GM12878 (cell line): ENCODE data around the gene GSTO1. TPM values are rescaled to one million over a fixed set of nuclear protein-coding genes. Genes with fewer than 3 reads are reported as not detected.

Experiments used
- ATAC-seq: fragments of 200-7000 bp; cut with Tn5 transposase; 3 replicates; pipeline ENCODE4 v1.9.1; 2020; ENCODE audit warnings: mild to moderate bottlenecking, moderate library complexity
- Bru-seq: library from RNA; stranded (reverse); fragments of 400-500 nt; gene quantifications from one replicate; lab custom pipeline; 2021; lab: Mats Ljungman, UMichigan
- BruChase-seq, 2 experiments: library from RNA; stranded (reverse); fragments of 400-500 nt; gene quantifications; one replicate each; lab custom pipeline; 2021; lab: Mats Ljungman, UMichigan
- BruUV-seq: library from RNA; stranded (reverse); fragments of 400-500 nt; replicated peaks from 2 replicates; lab custom pipeline; 2021; lab: Mats Ljungman, UMichigan
- CTCF ChIA-PET: fragments of 300-600 bp; sonication (Branson Sonifier 250); formaldehyde crosslinking; extraction: SDS; loops from one replicate; lab custom pipeline; 2021; ENCODE audit warnings: inconsistent platforms; lab: Yijun Ruan, JAX
- POLR2A ChIA-PET: fragments of 350-600 bp; formaldehyde crosslinking; extraction: SDS; loops from one replicate; lab custom pipeline; 2021; ENCODE audit warnings: inconsistent platforms; lab: Charles Lee
- RAD21 ChIA-PET: fragments of 300-600 bp; sonication (Branson Sonifier 250); formaldehyde crosslinking; loops from one replicate; lab custom pipeline; 2023; ENCODE audit warnings: antibody characterized with exemption; ENCODE audit not compliant: unreplicated experiment; lab: Charles Lee
- SMC1A ChIA-PET: fragments of 300-600 bp; sonication (Branson Sonifier 250); formaldehyde crosslinking; loops from one replicate; lab custom pipeline; 2023; ENCODE audit not compliant: unreplicated experiment, uncharacterized antibody; lab: Charles Lee
- DNase-seq: peaks from one replicate; pipeline ENCODE4 v3.0.0-alpha.2; 2011; ENCODE audit warnings: low read depth, low spot score
- FAIRE-seq: peaks from 3 replicates; lab custom pipeline; 2011; peaks lifted over from hg19 to GRCh38; lab: Jason Lieb, UNC
- H2AFZ ChIP-seq: 2 replicates; pipeline ENCODE4 v1.6.0; 2011; ENCODE audit warnings: low read depth, low read length, control low read depth; ENCODE audit not compliant: control insufficient read depth
- H3K27ac ChIP-seq: 2 replicates; pipeline ENCODE4 v1.5.1; 2011; ENCODE audit warnings: control low read depth; ENCODE audit not compliant: control insufficient read depth, insufficient read depth
- H3K27me3 ChIP-seq, 2 experiments: replicated peaks in 1 of 2; 2 replicates each; pipeline versions ENCODE4 v1.6.0 to v1.6.1; 2011; ENCODE audit warnings: low read length in 1 of 2; ENCODE audit not compliant: control insufficient read depth in 2 of 2, insufficient read depth in 2 of 2
- H3K36me3 ChIP-seq, 2 experiments: 2 replicates each; pipeline ENCODE4 v1.5.1; 2011; ENCODE audit warnings: low read length in 1 of 2; ENCODE audit not compliant: control insufficient read depth in 2 of 2, insufficient read depth in 2 of 2
- H3K4me1 ChIP-seq: 2 replicates; pipeline ENCODE4 v1.6.1; 2011; ENCODE audit warnings: mild to moderate bottlenecking, low read length, moderate library complexity, mixed read lengths; ENCODE audit not compliant: control insufficient read depth, insufficient read depth
- H3K4me2 ChIP-seq: 2 replicates; pipeline ENCODE4 v1.6.0; 2011; ENCODE audit warnings: control low read depth; ENCODE audit not compliant: control insufficient read depth, insufficient read depth
- H3K4me3 ChIP-seq: fragments of 200-600 bp; sonication (generic); 2 replicates; pipeline ENCODE4 v1.5.1; 2016
- H3K79me2 ChIP-seq: 2 replicates; pipeline ENCODE4 v1.6.0; 2011; ENCODE audit warnings: low read length; ENCODE audit not compliant: control insufficient read depth, insufficient read depth
- H3K9ac ChIP-seq: 2 replicates; pipeline ENCODE4 v1.8.0; 2011; ENCODE audit warnings: low read length, control low read depth, mixed read lengths; ENCODE audit not compliant: control insufficient read depth, insufficient read depth
- H3K9me3 ChIP-seq: replicated peaks from 3 replicates; pipeline ENCODE4 v1.5.1; 2011; ENCODE audit warnings: mild to moderate bottlenecking, low read length; ENCODE audit not compliant: control insufficient read depth, insufficient read depth
- H4K20me1 ChIP-seq: 2 replicates; pipeline ENCODE4 v1.6.0; 2011; ENCODE audit not compliant: control insufficient read depth, insufficient read depth
- CBX5 ChIP-seq: sonication (generic); IDR thresholded peaks from 2 replicates; pipeline ENCODE4 v1.6.1; 2016; ENCODE audit warnings: low read depth, moderate library complexity, mild to moderate bottlenecking, inconsistent platforms
- CEBPZ ChIP-seq: fragments of 150-350 bp; IDR thresholded peaks from 2 replicates; pipeline ENCODE4 v1.6.1; 2016; ENCODE audit warnings: low read depth, low read length
- CHD2 ChIP-seq: IDR thresholded peaks from 2 replicates; pipeline ENCODE4 v1.6.1; 2011; ENCODE audit warnings: low read depth, low read length, improper control_type of control experiment, borderline replicate concordance
- CREM ChIP-seq: IDR thresholded peaks from 2 replicates; pipeline ENCODE4 v1.6.1; 2014; ENCODE audit warnings: antibody characterized with exemption, low read depth
- CTCF ChIP-seq, 3 experiments: IDR thresholded peaks in 2 of 3; conservative IDR thresholded peaks in 1 of 3; 2 replicates each; pipeline ENCODE4 v1.5.1; 2011; ENCODE audit warnings: low read depth in 3 of 3, low read length in 3 of 3, mild to moderate bottlenecking in 3 of 3, control low read depth in 2 of 3, moderate library complexity in 2 of 3, inconsistent platforms in 1 of 3, mixed read lengths in 1 of 3; ENCODE audit not compliant: control insufficient read depth in 2 of 3, insufficient read depth in 1 of 3; ENCODE audit errors: extremely low read depth in 1 of 3
- GATAD2B ChIP-seq: fragments of 450-650 bp; conservative IDR thresholded peaks from 2 replicates; pipeline ENCODE4 v1.6.1; 2017; ENCODE audit warnings: low read depth, mild to moderate bottlenecking, moderate library complexity
- KDM1A ChIP-seq: fragments of 200-600 bp; sonication (generic); IDR thresholded peaks from 2 replicates; pipeline ENCODE4 v1.6.1; 2016; ENCODE audit warnings: borderline replicate concordance
- MAX ChIP-seq: IDR thresholded peaks from 2 replicates; pipeline ENCODE4 v1.6.1; 2012; ENCODE audit warnings: low read depth, low read length, improper control_type of control experiment
- PML ChIP-seq: IDR thresholded peaks from 2 replicates; pipeline ENCODE4 v1.6.1; 2012; ENCODE audit warnings: low read length, inconsistent platforms
- SREBF1 ChIP-seq: IDR thresholded peaks from 2 replicates; pipeline ENCODE4 v1.6.1; 2012; ENCODE audit warnings: mild to moderate bottlenecking, low read length
- STAT3 ChIP-seq: IDR thresholded peaks from 2 replicates; pipeline ENCODE4 v1.6.1; 2011; ENCODE audit warnings: low read depth, low read length, improper control_type of control experiment
- WGBS: methylation state at CpG from one replicate; pipeline ENCODE4 v1.1.6; 2016; ENCODE audit warnings: low lambda C conversion rate; ENCODE audit not compliant: insufficient replicate concordance, insufficient coverage; ENCODE audit errors: missing lambda C conversion rate; 5-methylcytosine and 5-hydroxymethylcytosine counted together
- in situ Hi-C: fragments of 300-500 bp; cut with MboI; formaldehyde crosslinking; loops from 9 replicates; pipeline ENCODE4 v1.14.3; 2018; ENCODE audit warnings: mixed read lengths
- intact Hi-C: fragments of 100-400 bp; cut with micrococcal nuclease; formaldehyde crosslinking; loops from one replicate; pipeline ENCODE4 v1.14.2; 2022; ENCODE audit not compliant: unreplicated experiment
- long read RNA-seq, 2 experiments: library from polyadenylated mRNA; unstranded; transcript quantifications; one replicate each; pipeline ENCODE4 v2.0.0, GENCODE V29; 2019 to 2020
- polyA minus RNA-seq, 3 experiments: library from RNA; depleted of rRNA, polyadenylated mRNA; stranded (reverse); fragments of >200 nt; gene quantifications; 2 replicates each; pipeline ENCODE4 v1.2.3, GENCODE V29; 2011
- polyA plus RNA-seq, 11 experiments: library from polyadenylated mRNA; depleted of rRNA in 4 of 11; unstranded in 6 of 11; stranded (reverse) in 5 of 11; fragments of >200 nt; fragmentation: Nextera tagmentation in 4 of 11; fragmentation: Illumina TruSeq in 1 of 11; extraction: Ambion mirVana in 4 of 11; extraction: Trizol in 1 of 11; gene quantifications; 1 replicate in 1 of 11; 2 replicates in 10 of 11; pipeline versions ENCODE4 v1.2.1 to v1.2.3, GENCODE V29; 2011 to 2016; ENCODE audit warnings: inconsistent platforms in 2 of 11, missing spikeins in 2 of 11, low read depth in 1 of 11
- total RNA-seq, 4 experiments: library from RNA; depleted of rRNA in 3 of 4; stranded (reverse); fragments of >200 nt in 3 of 4; fragmentation: Illumina TruSeq in 1 of 4; extraction: Trizol in 1 of 4; gene quantifications; 2 replicates each; pipeline versions ENCODE4 v1.2.1 to v1.2.3, GENCODE V29; 2013 to 2021

The GSTO1 gene
- total RNA-seq (2013; cell fraction: nucleolus; rRNA removed) = 10.9 and 15.0 TPM in 2 replicates
- 96.6 and 99.7 TPM in 2 replicates for total RNA-seq (2014; rRNA removed)
- 91.6 and 95.1 TPM in 2 replicates for total RNA-seq (2014; rRNA removed; fragmentation: Illumina TruSeq; extraction: Trizol)
- total RNA-seq (2021) = 97.2 and 102 TPM in 2 replicates
- 75.8 TPM for polyA plus RNA-seq (2011; ENCODE audit: low read depth)
- 197 and 239 TPM in 2 replicates for polyA plus RNA-seq (2011; rRNA removed)
- 97.0 and 109 TPM in 2 replicates for polyA plus RNA-seq (2011; cell fraction: cytosol; rRNA removed)
- 69.0 and 75.7 TPM in 2 replicates for polyA plus RNA-seq (2011; cell fraction: nucleus; rRNA removed)
- 99.7 and 115 TPM in 2 replicates for polyA plus RNA-seq (2012)
- polyA plus RNA-seq (2014; fragmentation: Illumina TruSeq; extraction: Trizol) = 108 and 111 TPM in 2 replicates
- 100 to 1,000 TPM in 1 of 2 experiments, 10 to 100 TPM in 1; 53.1 to 149 TPM for polyA plus RNA-seq (2014; fragmentation: Nextera tagmentation; extraction: Ambion mirVana)
- 102 and 112 TPM in 2 replicates for polyA plus RNA-seq (2014; rRNA removed)
- 100 to 1,000 TPM; 192 to 195 TPM for polyA plus RNA-seq (2016; fragmentation: Nextera tagmentation; extraction: Ambion mirVana)
- polyA minus RNA-seq (2011; rRNA and poly(A)+ RNA removed) = 33.7 and 33.8 TPM in 2 replicates
- 21.8 and 21.9 TPM in 2 replicates for polyA minus RNA-seq (2011; cell fraction: cytosol; rRNA and poly(A)+ RNA removed)
- polyA minus RNA-seq (2011; cell fraction: nucleus; rRNA and poly(A)+ RNA removed) = 12.1 and 19.1 TPM in 2 replicates
- percentile 94 among the genes with signal in this experiment for Bru-seq, nascent RNA
- percentile 76 among the genes with signal in this experiment for BruChase-seq, experiment 1, labeled RNA remaining after a 6-hour chase
- percentile 74 among the genes with signal in this experiment for BruChase-seq, experiment 2, labeled RNA remaining after a 2-hour chase
- long read RNA-seq, experiment 1, transcript GSTO1-202 (6 exons, 972 nt) = major isoform, 104 of 115 reads
- long read RNA-seq, experiment 1, transcript GSTO1-201 (5 exons, 900 nt) = minor isoform, 5 of 115 reads
- long read RNA-seq, experiment 1, partial matches to known transcripts = 0 of 115 reads
- long read RNA-seq, experiment 1, other reads (novel, unspliced or antisense) = 3 of 115 reads
- long read RNA-seq, experiment 2, transcript GSTO1-201 (5 exons, 900 nt) = minor isoform, 9 of 550 reads
- long read RNA-seq, experiment 2, transcript GSTO1-202 (6 exons, 972 nt) = major isoform, 517 of 550 reads
- long read RNA-seq, experiment 2, partial matches to known transcripts = 5 of 550 reads
- long read RNA-seq, experiment 2, other reads (novel, unspliced or antisense) = 16 of 550 reads

- Histone ChIP-seq H3K4me3 (peak within 1 kb of the TSS; percentile 81), H3K9ac (peak within 1 kb of the TSS; percentile 92), H2AFZ (peak within 1 kb of the TSS; percentile 77), H3K27ac (peak within 1 kb of the TSS; percentile 89), H3K4me2 (peak within 1 kb of the TSS; percentile 82), H3K79me2 (peaks cover 43% of the 10 kb centered on the region), H3K36me3 (peaks cover 0 to 20% of the 10 kb centered on the region in 2 experiments; a peak in 2 of 4 replicates), H3K4me1 (peaks cover 8% of the 10 kb centered on the region), H3K9me3 (no peaks in the 10 kb centered on the region), H3K27me3 (no peaks in the 10 kb centered on the region), H4K20me1 (no peaks in the 10 kb centered on the region)
- CTCF ChIA-PET = interaction anchor here (0.6 to 13.2 kb wide), 11 partner anchors 11 to 1321 kb away, joined by 3 to 105 read pairs (median 4); partner anchors contain the start of gene CFAP58
- TSS peak; percentile 63 for BruUV-seq
- in situ Hi-C loops = no loop called here
- 2% methylated on average over 52 of the region's 69 CpGs for WGBS
- DNase-seq (peak; percentile 30), ATAC-seq (peak; percentile 89), FAIRE-seq (peak; percentile 56)
- POLR2A ChIA-PET = interaction anchor here (0.6 to 4.8 kb wide), 12 partner anchors 10 to 333 kb away, joined by 3 to 36 read pairs (median 3); partner anchors contain the start of genes CFAP43, GSTO2, ITPRIP and SFR1
- RAD21 ChIA-PET = interaction anchor here (0.6 to 3.9 kb wide), 5 partner anchors 11 to 84 kb away, joined by 3 to 24 read pairs (median 3); partner anchors contain the start of gene ITPRIP
- intact Hi-C loops = no loop called here
- SMC1A ChIA-PET = interaction anchor here (0.9 to 7.3 kb wide), 11 partner anchors 8 to 368 kb away, joined by 3 to 30 read pairs (median 5); no protein-coding TSS in a partner anchor
- peak in 1 of 3 experiments; percentile 18; a peak in 1 of 6 replicates for TF ChIP-seq CTCF (IDR thresholded peaks at IDR 0.05 in 2 of 3, conservative IDR thresholded peaks at IDR 0.05 in 1 of 3; ENCODE audit: control insufficient read depth in 2 of 3, extremely low read depth in 1 of 3, insufficient read depth in 1 of 3, low read depth in 3 of 3, low read length in 3 of 3)
- peak; percentile 83 for TF ChIP-seq GATAD2B
- TF ChIP-seq KDM1A = no peak
- TF ChIP-seq STAT3 = no peak
- TF ChIP-seq CBX5 = no peak
- 0 out of 2 replicates have a peak, but pooled peaks have one; percentile 24 for TF ChIP-seq CREM
- TF ChIP-seq CHD2 = peak; percentile 18; the same call in 1 of the 2 replicates
- peak; percentile 41 for TF ChIP-seq PML
- TF ChIP-seq CEBPZ = no peak
- TF ChIP-seq MAX = peak; percentile 53; the same call in 1 of the 2 replicates
- TF ChIP-seq SREBF1 = no peak
These were observed at the start of gene GSTO1 for GRCh38 chr10:104254493-104255310. GSTO1 (plus strand) TSS chr10:104254892; CDS start chr10:104254929, 37 bp downstream.
